ENCODE results near the gene ZNF835.
"Not testable (repeated sequence)": the region's sequence is repeated elsewhere in the genome, so short reads cannot be mapped to it uniquely, and the experiment has no call there.

ZNF835 gene

GRCh38 chr19:56689198-56689597, 17.6 kb upstream of the ZNF835 start:
- Histone ChIP-seq H2AFZ (ENCODE audit: low read length, unreplicated experiment) (no peak overlapping the region), H3K27me3 (ENCODE audit: insufficient read depth, low read length) (no peaks in the 10 kb centered on the region), H3K4me1 (ENCODE audit: control insufficient read depth, insufficient read depth, low read length, unreplicated experiment) (no peaks in the 10 kb centered on the region), H3K36me3 (ENCODE audit: insufficient read depth, low read length) (no peaks in the 10 kb centered on the region), H3K4me3 (ENCODE audit: low read depth, low read length) (no peak overlapping the region), H3K79me2 (ENCODE audit: control insufficient read depth, insufficient read depth, low read length, unreplicated experiment) (no peaks in the 10 kb centered on the region), H3K27ac (ENCODE audit: low read depth, low read length) (no peak overlapping the region)

GRCh38 chr19:56687031-56687430, 15.5 kb upstream of the ZNF835 start:
- no peaks in the 10 kb centered on the region for H3K79me2 ChIP-seq (ENCODE audit: control insufficient read depth, insufficient read depth, low read length, unreplicated experiment)
- no peaks in the 10 kb centered on the region for H3K36me3 ChIP-seq (ENCODE audit: insufficient read depth, low read length)
- no peak overlapping the region for H2AFZ ChIP-seq (ENCODE audit: low read length, unreplicated experiment)
- H3K27me3 ChIP-seq (ENCODE audit: insufficient read depth, low read length) = no peaks in the 10 kb centered on the region
- H3K4me3 ChIP-seq (ENCODE audit: low read depth, low read length) = no peak overlapping the region
- no peak overlapping the region for H3K27ac ChIP-seq (ENCODE audit: low read depth, low read length)
- H3K4me1 ChIP-seq (ENCODE audit: control insufficient read depth, insufficient read depth, low read length, unreplicated experiment) = no peaks in the 10 kb centered on the region

GRCh38 chr19:56683116-56683515, 11.6 kb upstream of the ZNF835 start:
- no peak overlapping the region for H3K27ac ChIP-seq (ENCODE audit: low read depth, low read length)

GRCh38 chr19:56681702-56682101, 10.1 kb upstream of the ZNF835 start:
- no peak overlapping the region for H3K27ac ChIP-seq (ENCODE audit: low read depth, low read length)
- H3K79me2 ChIP-seq (ENCODE audit: control insufficient read depth, insufficient read depth, low read length, unreplicated experiment) = no peaks in the 10 kb centered on the region
- H3K4me1 ChIP-seq (ENCODE audit: control insufficient read depth, insufficient read depth, low read length, unreplicated experiment) = no peaks in the 10 kb centered on the region
- no peak overlapping the region for H2AFZ ChIP-seq (ENCODE audit: low read length, unreplicated experiment)
- no peaks in the 10 kb centered on the region for H3K27me3 ChIP-seq (ENCODE audit: insufficient read depth, low read length)
- H3K36me3 ChIP-seq (ENCODE audit: insufficient read depth, low read length) = no peaks in the 10 kb centered on the region
- no peak overlapping the region for H3K4me3 ChIP-seq (ENCODE audit: low read depth, low read length)

More at GRCh38 chr19:56683116-56683515, 11.6 kb upstream of the ZNF835 start:
- Histone ChIP-seq H3K4me1 (ENCODE audit: control insufficient read depth, insufficient read depth, low read length, unreplicated experiment) (no peaks in the 10 kb centered on the region), H3K79me2 (ENCODE audit: control insufficient read depth, insufficient read depth, low read length, unreplicated experiment) (no peaks in the 10 kb centered on the region), H3K27me3 (ENCODE audit: insufficient read depth, low read length) (no peaks in the 10 kb centered on the region), H3K4me3 (ENCODE audit: low read depth, low read length) (no peak overlapping the region), H2AFZ (ENCODE audit: low read length, unreplicated experiment) (no peak overlapping the region), H3K36me3 (ENCODE audit: insufficient read depth, low read length) (no peaks in the 10 kb centered on the region)

GRCh38 chr19:56678205-56678604, 6.6 kb upstream of the ZNF835 start:
- H3K4me3 ChIP-seq (ENCODE audit: low read depth, low read length) = no peak overlapping the region
- no peaks in the 10 kb centered on the region for H3K36me3 ChIP-seq (ENCODE audit: insufficient read depth, low read length)
- H3K79me2 ChIP-seq (ENCODE audit: control insufficient read depth, insufficient read depth, low read length, unreplicated experiment) = no peaks in the 10 kb centered on the region
- no peaks in the 10 kb centered on the region for H3K4me1 ChIP-seq (ENCODE audit: control insufficient read depth, insufficient read depth, low read length, unreplicated experiment)
- H2AFZ ChIP-seq (ENCODE audit: low read length, unreplicated experiment) = no peak overlapping the region
- no peak overlapping the region for H3K27ac ChIP-seq (ENCODE audit: low read depth, low read length)
- no peaks in the 10 kb centered on the region for H3K27me3 ChIP-seq (ENCODE audit: insufficient read depth, low read length)

GRCh38 chr19:56672610-56673009, 1.1 kb upstream of the ZNF835 start:
- not testable (repeated sequence) for H3K4me1 ChIP-seq (ENCODE audit: control insufficient read depth, insufficient read depth, low read length, unreplicated experiment)

GRCh38 chr19:56670961-56671612, 470 bp downstream of the ZNF835 start:
- Histone ChIP-seq H3K79me2 (ENCODE audit: control insufficient read depth, insufficient read depth, low read length, unreplicated experiment) (no peaks in the 10 kb centered on the region), H3K27me3 (ENCODE audit: insufficient read depth, low read length) (no peaks in the 10 kb centered on the region), H3K27ac (ENCODE audit: low read depth, low read length) (no peak overlapping the region), H3K4me3 (ENCODE audit: low read depth, low read length) (peak overlapping the region; percentile 49; the same call in 1 of the 2 replicates), H3K36me3 (ENCODE audit: insufficient read depth, low read length) (no peaks in the 10 kb centered on the region), H3K4me1 (ENCODE audit: control insufficient read depth, insufficient read depth, low read length, unreplicated experiment) (no peaks in the 10 kb centered on the region), H2AFZ (ENCODE audit: low read length, unreplicated experiment) (no peak overlapping the region)

More at GRCh38 chr19:56672610-56673009, 1.1 kb upstream of the ZNF835 start:
- not testable (repeated sequence) for H3K27ac ChIP-seq (ENCODE audit: low read depth, low read length); H3K27me3 ChIP-seq (ENCODE audit: insufficient read depth, low read length); H3K79me2 ChIP-seq (ENCODE audit: control insufficient read depth, insufficient read depth, low read length, unreplicated experiment); H2AFZ ChIP-seq (ENCODE audit: low read length, unreplicated experiment); H3K4me3 ChIP-seq (ENCODE audit: low read depth, low read length); H3K36me3 ChIP-seq (ENCODE audit: insufficient read depth, low read length)

- no peaks in the 10 kb centered on the region for H3K79me2 ChIP-seq (ENCODE audit: control insufficient read depth, insufficient read depth, low read length, unreplicated experiment)
Measured at GRCh38 chr19:56670401-56670960, 1.1 kb downstream of the ZNF835 start.

GRCh38 chr19:56668676-56669075, 2.9 kb downstream of the ZNF835 start:
- no peak overlapping the region for H3K27ac ChIP-seq (ENCODE audit: low read depth, low read length)

More at GRCh38 chr19:56670401-56670960, 1.1 kb downstream of the ZNF835 start:
- Histone ChIP-seq H3K27me3 (ENCODE audit: insufficient read depth, low read length) (no peaks in the 10 kb centered on the region), H3K4me1 (ENCODE audit: control insufficient read depth, insufficient read depth, low read length, unreplicated experiment) (no peaks in the 10 kb centered on the region), H3K4me3 (ENCODE audit: low read depth, low read length) (no peak overlapping the region), H2AFZ (ENCODE audit: low read length, unreplicated experiment) (no peak overlapping the region), H3K27ac (ENCODE audit: low read depth, low read length) (no peak overlapping the region), H3K36me3 (ENCODE audit: insufficient read depth, low read length) (no peaks in the 10 kb centered on the region)

GRCh38 chr19:56667311-56667870, 4.2 kb downstream of the ZNF835 start:
- Histone ChIP-seq H2AFZ (ENCODE audit: low read length, unreplicated experiment) (no peak overlapping the region), H3K4me1 (ENCODE audit: control insufficient read depth, insufficient read depth, low read length, unreplicated experiment) (no peaks in the 10 kb centered on the region), H3K27ac (ENCODE audit: low read depth, low read length) (no peak overlapping the region), H3K79me2 (ENCODE audit: control insufficient read depth, insufficient read depth, low read length, unreplicated experiment) (no peaks in the 10 kb centered on the region), H3K4me3 (ENCODE audit: low read depth, low read length) (no peak overlapping the region), H3K27me3 (ENCODE audit: insufficient read depth, low read length) (no peaks in the 10 kb centered on the region), H3K36me3 (ENCODE audit: insufficient read depth, low read length) (no peaks in the 10 kb centered on the region)

More at GRCh38 chr19:56668676-56669075, 2.9 kb downstream of the ZNF835 start:
- H3K27me3 ChIP-seq (ENCODE audit: insufficient read depth, low read length) = no peaks in the 10 kb centered on the region
- H3K79me2 ChIP-seq (ENCODE audit: control insufficient read depth, insufficient read depth, low read length, unreplicated experiment) = no peaks in the 10 kb centered on the region
- no peaks in the 10 kb centered on the region for H3K4me1 ChIP-seq (ENCODE audit: control insufficient read depth, insufficient read depth, low read length, unreplicated experiment)
- H2AFZ ChIP-seq (ENCODE audit: low read length, unreplicated experiment) = no peak overlapping the region
- no peak overlapping the region for H3K4me3 ChIP-seq (ENCODE audit: low read depth, low read length)
- no peaks in the 10 kb centered on the region for H3K36me3 ChIP-seq (ENCODE audit: insufficient read depth, low read length)

GRCh38 chr19:56664511-56664910, 7.0 kb downstream of the ZNF835 start:
- H3K4me3 ChIP-seq (ENCODE audit: low read depth, low read length) = no peak overlapping the region

More at GRCh38 chr19:56664511-56664910, 7.0 kb downstream of the ZNF835 start:
- Histone ChIP-seq H3K4me1 (ENCODE audit: control insufficient read depth, insufficient read depth, low read length, unreplicated experiment) (no peaks in the 10 kb centered on the region), H3K27me3 (ENCODE audit: insufficient read depth, low read length) (no peaks in the 10 kb centered on the region), H3K79me2 (ENCODE audit: control insufficient read depth, insufficient read depth, low read length, unreplicated experiment) (no peaks in the 10 kb centered on the region), H2AFZ (ENCODE audit: low read length, unreplicated experiment) (no peak overlapping the region), H3K36me3 (ENCODE audit: insufficient read depth, low read length) (no peaks in the 10 kb centered on the region), H3K27ac (ENCODE audit: low read depth, low read length) (no peak overlapping the region)

Data from ACC112 (cell line).